K562 (cell line): ENCODE measurements around the gene SH3BGRL3. TPM values are rescaled to one million over a fixed set of nuclear protein-coding genes. Genes with fewer than 3 reads are reported as not detected.
A peak's percentile ranks its signal among the peaks of the same experiment; 100 is the strongest.

Experiments used
- DDX20 ChIP-seq: fragments of 450-650 bp; IDR thresholded peaks from 2 replicates; pipeline ENCODE4 v1.6.1; 2016; ENCODE audit warnings: missing genetic modification characterization, low read depth, mild to moderate bottlenecking, missing compliant biosample characterization, moderate library complexity
- KAT7 ChIP-seq: sonication (generic); formaldehyde crosslinking; IDR thresholded peaks from 2 replicates; pipeline ENCODE4 v1.8.0; 2022; ENCODE audit warnings: missing genetic modification reagents, mild to moderate bottlenecking, borderline replicate concordance
- NFRKB ChIP-seq: fragments of 450-650 bp; IDR thresholded peaks from 2 replicates; pipeline ENCODE4 v1.6.1; 2016; ENCODE audit warnings: low read depth
- NR4A1 ChIP-seq, 2 experiments: fragments of 250-450 bp in 1 of 2; fragments of 450-650 bp in 1 of 2; sonication (Bioruptor Pico) in 1 of 2; IDR thresholded peaks; 2 replicates each; pipeline versions ENCODE4 v1.4.0 to v1.6.1; 2016 to 2020; ENCODE audit warnings: mild to moderate bottlenecking in 2 of 2, missing compliant biosample characterization in 1 of 2, missing genetic modification characterization in 1 of 2, moderate library complexity in 1 of 2
- RAD51 ChIP-seq: fragments of 450-650 bp; IDR thresholded peaks from 2 replicates; pipeline ENCODE4 v1.7.1; 2016; ENCODE audit warnings: low read depth, mild to moderate bottlenecking, borderline replicate concordance
- RFX5 ChIP-seq: IDR thresholded peaks from 2 replicates; pipeline ENCODE4 v1.6.1; 2011; ENCODE audit warnings: low read depth, mild to moderate bottlenecking, improper control_type of control experiment, low read length
- SIN3A ChIP-seq, 2 experiments: fragments of 150-350 bp in 1 of 2; IDR thresholded peaks; 2 replicates each; pipeline ENCODE4 v1.6.1; 2011 to 2016; ENCODE audit warnings: borderline replicate concordance in 2 of 2, low read depth in 2 of 2, low read length in 2 of 2, mild to moderate bottlenecking in 2 of 2, moderate library complexity in 2 of 2; ENCODE audit not compliant: control insufficient read depth in 1 of 2
- SIX5 ChIP-seq, 2 experiments: IDR thresholded peaks; 2 replicates each; pipeline ENCODE4 v1.6.1; 2011; ENCODE audit warnings: low read length in 2 of 2, borderline replicate concordance in 1 of 2, low read depth in 1 of 2, mild to moderate bottlenecking in 1 of 2, moderate library complexity in 1 of 2; ENCODE audit not compliant: insufficient read depth in 1 of 2
- SREBF2 ChIP-seq: sonication (generic); formaldehyde crosslinking; IDR thresholded peaks from 2 replicates; pipeline ENCODE4 v1.4.0; 2020; ENCODE audit warnings: mild to moderate bottlenecking, missing genetic modification reagents
- TBP ChIP-seq: optimal IDR thresholded peaks from 2 replicates; pipeline ENCODE3; 2011; ENCODE audit warnings: low read depth, low read length, improper control_type of control experiment
- TEAD4 ChIP-seq, 2 experiments: sonication (generic) in 1 of 2; formaldehyde crosslinking in 1 of 2; IDR thresholded peaks; 2 replicates each; pipeline versions ENCODE4 v1.6.1 to v1.8.0; 2012 to 2022; ENCODE audit warnings: borderline replicate concordance in 1 of 2, inconsistent platforms in 1 of 2, low read length in 1 of 2, mild to moderate bottlenecking in 1 of 2, missing genetic modification reagents in 1 of 2
- ZNF143 ChIP-seq: sonication (generic); formaldehyde crosslinking; IDR thresholded peaks from 2 replicates; pipeline ENCODE4 v1.9.0; 2022; ENCODE audit warnings: mild to moderate bottlenecking, missing genetic modification reagents
- ZNF239 ChIP-seq: fragments of 250-450 bp; sonication (Bioruptor Pico); IDR thresholded peaks from 2 replicates; pipeline ENCODE4 v1.4.0; 2020; ENCODE audit warnings: mild to moderate bottlenecking
- ZNF644 ChIP-seq: fragments of 200-800 bp; sonication (Bioruptor generic); IDR thresholded peaks from 2 replicates; pipeline ENCODE4 v1.6.1; 2016; ENCODE audit warnings: low read depth, missing genetic modification characterization, missing compliant biosample characterization
- polyA plus RNA-seq, 8 experiments: library from polyadenylated mRNA; depleted of rRNA in 4 of 8; stranded (reverse) in 5 of 8; unstranded in 3 of 8; fragments of >200 nt; fragmentation: Nextera tagmentation in 2 of 8; fragmentation: Illumina TruSeq in 1 of 8; extraction: Ambion mirVana in 2 of 8; extraction: Trizol in 1 of 8; gene quantifications; 2 replicates each; pipeline versions ENCODE4 v1.2.1 to v1.2.3, GENCODE V29; 2011 to 2014; ENCODE audit warnings: inconsistent platforms in 1 of 8, missing spikeins in 1 of 8
- total RNA-seq, 7 experiments: library from RNA; depleted of rRNA in 6 of 7; stranded (reverse); fragments of >200 nt in 6 of 7; fragmentation: Illumina TruSeq in 2 of 7; extraction: Trizol in 2 of 7; gene quantifications; 2 replicates each; pipeline versions ENCODE4 v1.2.1 to v1.2.3, GENCODE V29; 2011 to 2021; ENCODE audit warnings: low replicate concordance in 1 of 7
- TF ChIP-seq, protein P1 (sequence below): sonication (generic); formaldehyde crosslinking; IDR thresholded peaks from 2 replicates; pipeline ENCODE4 v1.8.0; 2023; ENCODE audit warnings: mild to moderate bottlenecking, missing genetic modification reagents
- TF ChIP-seq, protein P2 (sequence below): fragments of 450-650 bp; IDR thresholded peaks from 2 replicates; pipeline ENCODE4 v1.7.1; 2018; ENCODE audit warnings: mild to moderate bottlenecking, low read depth; ENCODE audit not compliant: partially characterized antibody
- TF ChIP-seq, protein P3 (sequence below): fragments of 450-650 bp; formaldehyde crosslinking; IDR thresholded peaks from 2 replicates; pipeline ENCODE4 v1.4.0; 2020; ENCODE audit warnings: mild to moderate bottlenecking, mixed read lengths

SH3BGRL3 gene
- total and polyA plus RNA-seq, 9 of the 15 experiments (the other 6 are each of a cell fraction or from before 2014, with no cell fraction given): 30.3 to 140 (median 54.2) TPM

DNA sequence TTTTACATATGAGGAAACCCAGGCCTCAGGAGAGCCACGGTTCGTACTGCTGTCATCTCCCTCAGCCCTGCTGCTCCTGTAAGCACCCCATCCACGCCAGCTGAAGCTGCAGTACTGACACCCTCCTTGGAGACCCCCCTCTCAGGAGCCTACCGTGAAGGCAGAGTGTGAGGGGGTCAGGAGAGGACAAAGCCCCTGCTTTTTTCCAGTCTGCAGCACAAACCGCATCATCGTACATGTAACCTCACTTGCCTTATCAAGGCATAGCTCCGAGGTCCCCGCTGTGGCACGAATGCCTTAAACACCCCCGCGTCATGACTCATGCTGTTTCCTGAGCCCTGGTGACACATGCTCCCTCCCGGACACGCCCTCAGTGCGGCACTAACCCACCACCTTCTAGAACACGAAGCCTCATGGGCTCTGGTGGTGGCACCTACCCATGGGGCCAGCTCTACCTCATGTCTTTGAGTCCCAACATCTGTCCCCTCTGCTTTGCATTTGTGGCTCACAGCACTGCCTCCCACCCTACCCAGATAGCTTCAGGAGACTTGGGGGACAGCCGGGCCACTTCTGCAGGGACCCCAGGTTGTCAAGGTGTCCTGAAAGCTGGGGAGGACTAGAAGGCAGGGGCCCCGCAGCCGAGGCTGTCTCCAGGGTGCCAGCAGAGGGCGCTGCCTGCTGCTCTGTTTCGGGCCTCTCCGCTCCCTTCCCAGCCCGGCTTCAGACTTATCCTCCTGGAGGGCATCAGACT is 4.9 kb downstream of the SH3BGRL3 start (continued):
- TF ChIP-seq, protein P1, sequence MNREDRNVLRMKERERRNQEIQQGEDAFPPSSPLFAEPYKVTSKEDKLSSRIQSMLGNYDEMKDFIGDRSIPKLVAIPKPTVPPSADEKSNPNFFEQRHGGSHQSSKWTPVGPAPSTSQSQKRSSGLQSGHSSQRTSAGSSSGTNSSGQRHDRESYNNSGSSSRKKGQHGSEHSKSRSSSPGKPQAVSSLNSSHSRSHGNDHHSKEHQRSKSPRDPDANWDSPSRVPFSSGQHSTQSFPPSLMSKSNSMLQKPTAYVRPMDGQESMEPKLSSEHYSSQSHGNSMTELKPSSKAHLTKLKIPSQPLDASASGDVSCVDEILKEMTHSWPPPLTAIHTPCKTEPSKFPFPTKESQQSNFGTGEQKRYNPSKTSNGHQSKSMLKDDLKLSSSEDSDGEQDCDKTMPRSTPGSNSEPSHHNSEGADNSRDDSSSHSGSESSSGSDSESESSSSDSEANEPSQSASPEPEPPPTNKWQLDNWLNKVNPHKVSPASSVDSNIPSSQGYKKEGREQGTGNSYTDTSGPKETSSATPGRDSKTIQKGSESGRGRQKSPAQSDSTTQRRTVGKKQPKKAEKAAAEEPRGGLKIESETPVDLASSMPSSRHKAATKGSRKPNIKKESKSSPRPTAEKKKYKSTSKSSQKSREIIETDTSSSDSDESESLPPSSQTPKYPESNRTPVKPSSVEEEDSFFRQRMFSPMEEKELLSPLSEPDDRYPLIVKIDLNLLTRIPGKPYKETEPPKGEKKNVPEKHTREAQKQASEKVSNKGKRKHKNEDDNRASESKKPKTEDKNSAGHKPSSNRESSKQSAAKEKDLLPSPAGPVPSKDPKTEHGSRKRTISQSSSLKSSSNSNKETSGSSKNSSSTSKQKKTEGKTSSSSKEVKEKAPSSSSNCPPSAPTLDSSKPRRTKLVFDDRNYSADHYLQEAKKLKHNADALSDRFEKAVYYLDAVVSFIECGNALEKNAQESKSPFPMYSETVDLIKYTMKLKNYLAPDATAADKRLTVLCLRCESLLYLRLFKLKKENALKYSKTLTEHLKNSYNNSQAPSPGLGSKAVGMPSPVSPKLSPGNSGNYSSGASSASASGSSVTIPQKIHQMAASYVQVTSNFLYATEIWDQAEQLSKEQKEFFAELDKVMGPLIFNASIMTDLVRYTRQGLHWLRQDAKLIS (CRISPR knock-in tag): no peak
- no peak for TF ChIP-seq SREBF2 (CRISPR knock-in tag)
- TF ChIP-seq SIX5 (IDR thresholded peaks at IDR 0.05; ENCODE audit: borderline replicate concordance in 1 of 2, insufficient read depth in 1 of 2, low read depth in 1 of 2, low read length in 2 of 2): no peak
- no peak; the same call in 1 of the 2 replicates for TF ChIP-seq RAD51
- TF ChIP-seq RFX5: no peak
- TF ChIP-seq, protein P2, sequence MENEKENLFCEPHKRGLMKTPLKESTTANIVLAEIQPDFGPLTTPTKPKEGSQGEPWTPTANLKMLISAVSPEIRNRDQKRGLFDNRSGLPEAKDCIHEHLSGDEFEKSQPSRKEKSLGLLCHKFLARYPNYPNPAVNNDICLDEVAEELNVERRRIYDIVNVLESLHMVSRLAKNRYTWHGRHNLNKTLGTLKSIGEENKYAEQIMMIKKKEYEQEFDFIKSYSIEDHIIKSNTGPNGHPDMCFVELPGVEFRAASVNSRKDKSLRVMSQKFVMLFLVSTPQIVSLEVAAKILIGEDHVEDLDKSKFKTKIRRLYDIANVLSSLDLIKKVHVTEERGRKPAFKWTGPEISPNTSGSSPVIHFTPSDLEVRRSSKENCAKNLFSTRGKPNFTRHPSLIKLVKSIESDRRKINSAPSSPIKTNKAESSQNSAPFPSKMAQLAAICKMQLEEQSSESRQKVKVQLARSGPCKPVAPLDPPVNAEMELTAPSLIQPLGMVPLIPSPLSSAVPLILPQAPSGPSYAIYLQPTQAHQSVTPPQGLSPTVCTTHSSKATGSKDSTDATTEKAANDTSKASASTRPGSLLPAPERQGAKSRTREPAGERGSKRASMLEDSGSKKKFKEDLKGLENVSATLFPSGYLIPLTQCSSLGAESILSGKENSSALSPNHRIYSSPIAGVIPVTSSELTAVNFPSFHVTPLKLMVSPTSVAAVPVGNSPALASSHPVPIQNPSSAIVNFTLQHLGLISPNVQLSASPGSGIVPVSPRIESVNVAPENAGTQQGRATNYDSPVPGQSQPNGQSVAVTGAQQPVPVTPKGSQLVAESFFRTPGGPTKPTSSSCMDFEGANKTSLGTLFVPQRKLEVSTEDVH: peak; percentile 56
- no peak for TF ChIP-seq DDX20 (tag)
- TF ChIP-seq ZNF143: 0 out of 2 replicates have a peak, but pooled peaks have one; percentile 49
- TF ChIP-seq ZNF239 (CRISPR knock-in tag): no peak; the same call in none of the 2 replicates
- peak; percentile 90 for TF ChIP-seq TEAD4 (IDR thresholded peaks at IDR 0.05; ENCODE audit: low read length)
- TF ChIP-seq TEAD4 (CRISPR knock-in tag; IDR thresholded peaks at IDR 0.05; ENCODE audit: borderline replicate concordance): peak; percentile 15; the same call in 1 of the 2 replicates
- no peak; the same call in none of the 2 replicates for TF ChIP-seq KAT7 (CRISPR knock-in tag)
- no peak for TF ChIP-seq NR4A1 (CRISPR knock-in tag; IDR thresholded peaks at IDR 0.05)
- peak; percentile 59; the same call in 1 of the 2 replicates for TF ChIP-seq NR4A1 (tag; IDR thresholded peaks at IDR 0.05)
- TF ChIP-seq, protein P3, sequence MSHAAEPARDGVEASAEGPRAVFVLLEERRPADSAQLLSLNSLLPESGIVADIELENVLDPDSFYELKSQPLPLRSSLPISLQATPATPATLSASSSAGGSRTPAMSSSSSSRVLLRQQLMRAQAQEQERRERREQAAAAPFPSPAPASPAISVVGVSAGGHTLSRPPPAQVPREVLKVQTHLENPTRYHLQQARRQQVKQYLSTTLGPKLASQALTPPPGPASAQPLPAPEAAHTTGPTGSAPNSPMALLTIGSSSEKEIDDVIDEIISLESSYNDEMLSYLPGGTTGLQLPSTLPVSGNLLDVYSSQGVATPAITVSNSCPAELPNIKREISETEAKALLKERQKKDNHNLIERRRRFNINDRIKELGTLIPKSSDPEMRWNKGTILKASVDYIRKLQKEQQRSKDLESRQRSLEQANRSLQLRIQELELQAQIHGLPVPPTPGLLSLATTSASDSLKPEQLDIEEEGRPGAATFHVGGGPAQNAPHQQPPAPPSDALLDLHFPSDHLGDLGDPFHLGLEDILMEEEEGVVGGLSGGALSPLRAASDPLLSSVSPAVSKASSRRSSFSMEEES (CRISPR knock-in tag): no peak
- TF ChIP-seq SIN3A (IDR thresholded peaks at IDR 0.05; ENCODE audit: borderline replicate concordance in 2 of 2, control insufficient read depth in 1 of 2, low read depth in 2 of 2, low read length in 2 of 2): peak; percentile 38 to 53; a peak in 2 of 4 replicates
- no peak; the same call in 1 of the 2 replicates for TF ChIP-seq NFRKB
- TF ChIP-seq TBP: no peak
- TF ChIP-seq ZNF644 (tag): 0 out of 2 replicates have a peak, but pooled peaks have one; percentile 53
